GM19043 (cell line): ENCODE data around the gene FARS2.

Source experiments
- ATAC-seq: cut with Tn5 transposase; IDR thresholded peaks from one replicate; pipeline ENCODE4 v1.9.1; 2021; ENCODE audit warnings: low read depth; ENCODE audit not compliant: unreplicated experiment

The FARS2 gene

GRCh38 chr6:5704708-5705107 lies 443.4 kb downstream of the FARS2 start:
- ATAC-seq = no peak

- ATAC-seq = no peak
These were observed 443.9 kb downstream of the FARS2 start for GRCh38 chr6:5705252-5705651.

- ATAC-seq = no peak
These were observed 445.1 kb downstream of the FARS2 start for GRCh38 chr6:5706124-5707033.

GRCh38 chr6:5707281-5708045 lies 446.1 kb downstream of the FARS2 start:
- no peak for ATAC-seq

GRCh38 chr6:5710516-5710915 lies 449.2 kb downstream of the FARS2 start:
- no peak for ATAC-seq

GRCh38 chr6:5710936-5711335 lies 449.6 kb downstream of the FARS2 start:
- no peak for ATAC-seq

GRCh38 chr6:5712349-5713215 lies 451.3 kb downstream of the FARS2 start:
- no peak for ATAC-seq

- no peak for ATAC-seq
These were observed 452.2 kb downstream of the FARS2 start for GRCh38 chr6:5713519-5713918.

- ATAC-seq = no peak
These were observed 457.1 kb downstream of the FARS2 start for GRCh38 chr6:5718231-5718947.

GRCh38 chr6:5723841-5724691 lies 462.8 kb downstream of the FARS2 start:
- ATAC-seq = peak; percentile 93

GRCh38 chr6:5724911-5725310 lies 463.6 kb downstream of the FARS2 start:
- ATAC-seq = no peak

- ATAC-seq = no peak
These were observed 465.8 kb downstream of the FARS2 start for GRCh38 chr6:5726976-5727718.

GRCh38 chr6:5728351-5729079 lies 467.2 kb downstream of the FARS2 start:
- ATAC-seq = no peak

- ATAC-seq = no peak
These were observed 467.7 kb downstream of the FARS2 start for GRCh38 chr6:5729080-5729434.

- ATAC-seq = no peak
These were observed 468.7 kb downstream of the FARS2 start for GRCh38 chr6:5729813-5730517.

GRCh38 chr6:5730585-5731263 lies 469.4 kb downstream of the FARS2 start:
- no peak for ATAC-seq

GRCh38 chr6:5731435-5731834 lies 470.1 kb downstream of the FARS2 start:
- no peak for ATAC-seq
